ENCODE measurements around the gene MTHFD1. TPM values are rescaled to one million over a fixed set of nuclear protein-coding genes. Genes with fewer than 3 reads are reported as not detected.

The MTHFD1 gene
- total RNA-seq, 2 donors from 2014 or later = 26.1 to 34.7 TPM

DNA sequence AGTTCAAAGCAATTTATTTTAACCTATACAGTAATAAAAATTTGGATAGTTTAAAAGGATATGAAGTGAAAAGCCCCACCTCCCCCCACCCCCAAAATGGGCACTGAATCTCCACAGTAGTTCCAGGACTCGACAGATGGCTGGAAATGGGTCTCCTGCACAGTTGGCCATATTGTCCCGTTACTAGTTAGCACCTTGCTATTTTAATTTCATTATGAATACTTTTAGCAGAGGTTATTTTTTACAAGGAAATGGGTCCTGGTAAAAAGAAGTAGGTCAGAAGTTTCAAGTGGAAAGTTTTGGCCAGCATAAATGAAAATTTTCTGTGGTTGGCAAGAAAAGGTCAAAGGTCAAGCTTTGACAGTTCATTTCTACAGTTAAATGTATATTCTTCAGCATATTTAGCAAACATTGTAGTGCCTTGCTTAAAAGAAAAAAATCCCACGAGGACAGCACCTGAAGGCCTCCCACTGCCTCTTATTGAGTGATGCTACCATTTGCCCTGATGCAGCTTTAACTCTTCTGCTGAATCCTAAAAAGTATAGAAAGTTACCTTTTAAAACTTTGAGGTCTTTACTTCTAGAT is 28.3 kb downstream of the MTHFD1 start:
- 86% methylated on average over 3 of the region's 3 CpGs for WGBS
- Histone ChIP-seq H3K36me3 (no peaks in the 10 kb centered on the region), H3K27me3 (replicated peaks; ENCODE audit: insufficient read depth) (no peaks in the 10 kb centered on the region), H3K4me3 (no peak overlapping the region), H3K9me3 (no peaks in the 10 kb centered on the region), H3K27ac (no peak overlapping the region), H3K4me1 (replicated peaks) (no peaks in the 10 kb centered on the region)
- no peak for DNase-seq (ENCODE audit: low spot score)
- TF ChIP-seq POLR2A (IDR thresholded peaks at IDR 0.05) = no peak
- TF ChIP-seq, protein P1, sequence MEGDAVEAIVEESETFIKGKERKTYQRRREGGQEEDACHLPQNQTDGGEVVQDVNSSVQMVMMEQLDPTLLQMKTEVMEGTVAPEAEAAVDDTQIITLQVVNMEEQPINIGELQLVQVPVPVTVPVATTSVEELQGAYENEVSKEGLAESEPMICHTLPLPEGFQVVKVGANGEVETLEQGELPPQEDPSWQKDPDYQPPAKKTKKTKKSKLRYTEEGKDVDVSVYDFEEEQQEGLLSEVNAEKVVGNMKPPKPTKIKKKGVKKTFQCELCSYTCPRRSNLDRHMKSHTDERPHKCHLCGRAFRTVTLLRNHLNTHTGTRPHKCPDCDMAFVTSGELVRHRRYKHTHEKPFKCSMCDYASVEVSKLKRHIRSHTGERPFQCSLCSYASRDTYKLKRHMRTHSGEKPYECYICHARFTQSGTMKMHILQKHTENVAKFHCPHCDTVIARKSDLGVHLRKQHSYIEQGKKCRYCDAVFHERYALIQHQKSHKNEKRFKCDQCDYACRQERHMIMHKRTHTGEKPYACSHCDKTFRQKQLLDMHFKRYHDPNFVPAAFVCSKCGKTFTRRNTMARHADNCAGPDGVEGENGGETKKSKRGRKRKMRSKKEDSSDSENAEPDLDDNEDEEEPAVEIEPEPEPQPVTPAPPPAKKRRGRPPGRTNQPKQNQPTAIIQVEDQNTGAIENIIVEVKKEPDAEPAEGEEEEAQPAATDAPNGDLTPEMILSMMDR (IDR thresholded peaks at IDR 0.05) = no peak
- TF ChIP-seq POLR2AphosphoS5 (IDR thresholded peaks at IDR 0.05) = no peak
- intact Hi-C loops (cut with DNase I) = no loop called here

DNA sequence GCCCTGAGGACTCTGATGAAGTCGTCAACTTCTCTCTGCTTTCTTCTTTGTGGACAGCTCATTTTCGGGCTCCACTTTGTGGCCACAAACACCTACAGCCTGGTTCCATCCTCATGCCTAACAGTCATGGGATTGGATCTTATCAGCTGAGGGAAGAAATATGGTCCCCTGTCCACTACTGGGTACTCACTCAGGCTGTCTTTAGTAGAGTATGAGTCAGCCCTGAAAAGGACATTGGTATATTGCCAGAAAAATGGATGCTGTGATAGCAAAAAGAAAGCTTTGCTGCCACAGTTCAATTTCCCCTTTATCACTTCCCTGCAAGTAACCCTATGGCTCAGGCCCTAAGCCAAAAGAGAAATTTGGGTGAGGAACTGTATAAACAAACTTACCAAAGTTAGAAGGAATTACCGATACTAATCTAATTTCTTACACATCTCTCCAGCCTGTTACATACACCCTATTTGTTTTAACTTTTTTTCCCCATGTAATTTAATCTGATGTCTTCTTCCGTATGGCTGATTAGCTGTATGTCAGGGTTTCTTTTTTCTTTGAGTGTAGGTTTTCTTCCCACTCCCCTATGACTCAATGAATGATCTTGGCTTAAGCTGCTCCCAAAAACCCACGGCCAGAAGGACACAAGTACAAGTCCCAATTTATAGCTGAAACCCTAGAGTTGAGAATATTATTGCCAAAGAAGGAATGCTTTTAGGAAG is 29.1 kb downstream of the MTHFD1 start:
- DNase-seq (ENCODE audit: low spot score) = no peak
- WGBS = 91% methylated on average over 5 of the region's 5 CpGs
- intact Hi-C loops (cut with DNase I) = no loop called here

GRCh38 chr14:64417771-64418125 is 29.6 kb downstream of the MTHFD1 start:
- WGBS = 88% methylated on average over 7 of the region's 7 CpGs
- DNase-seq (ENCODE audit: low spot score) = no peak
- Histone ChIP-seq H3K4me3 (no peak overlapping the region), H3K27ac (no peak overlapping the region), H3K27me3 (replicated peaks; ENCODE audit: insufficient read depth) (no peaks in the 10 kb centered on the region), H3K9me3 (no peaks in the 10 kb centered on the region), H3K4me1 (replicated peaks) (no peaks in the 10 kb centered on the region), H3K36me3 (no peaks in the 10 kb centered on the region)
- intact Hi-C loops (cut with DNase I) = no loop called here
- no peak for TF ChIP-seq POLR2A (IDR thresholded peaks at IDR 0.05)
- no peak for TF ChIP-seq POLR2AphosphoS5 (IDR thresholded peaks at IDR 0.05)
- TF ChIP-seq, protein P1 (IDR thresholded peaks at IDR 0.05) = no peak

More for the DNA sequence above, 29.1 kb downstream of the MTHFD1 start:
- TF ChIP-seq, protein P1 (IDR thresholded peaks at IDR 0.05) = no peak
- TF ChIP-seq POLR2AphosphoS5 (IDR thresholded peaks at IDR 0.05) = no peak
- Histone ChIP-seq H3K9me3 (no peaks in the 10 kb centered on the region), H3K27me3 (replicated peaks; ENCODE audit: insufficient read depth) (no peaks in the 10 kb centered on the region), H3K4me3 (no peak overlapping the region), H3K27ac (no peak overlapping the region), H3K36me3 (no peaks in the 10 kb centered on the region), H3K4me1 (replicated peaks) (no peaks in the 10 kb centered on the region)

- H3K27ac ChIP-seq = no peak overlapping the region
- H3K36me3 ChIP-seq = no peaks in the 10 kb centered on the region
- no peaks in the 10 kb centered on the region for H3K27me3 ChIP-seq (replicated peaks; ENCODE audit: insufficient read depth)
- no peaks in the 10 kb centered on the region for H3K9me3 ChIP-seq
- TF ChIP-seq POLR2AphosphoS5 (IDR thresholded peaks at IDR 0.05) (no peak), POLR2A (IDR thresholded peaks at IDR 0.05) (no peak)
- TF ChIP-seq, protein P1 (IDR thresholded peaks at IDR 0.05) = no peak
- WGBS = 83% methylated on average over 7 of the region's 7 CpGs
- DNase-seq (ENCODE audit: low spot score) = no peak
- intact Hi-C loops (cut with DNase I) = no loop called here
- H3K4me3 ChIP-seq = no peak overlapping the region
- H3K4me1 ChIP-seq (replicated peaks) = no peaks in the 10 kb centered on the region
These were observed 30.9 kb downstream of the MTHFD1 start for GRCh38 chr14:64419003-64419402.

- Histone ChIP-seq H3K27ac (no peak overlapping the region), H3K36me3 (peaks cover 0 to 2% of the 10 kb centered on the region in 2 donors), H3K4me1 (replicated peaks) (no peaks in the 10 kb centered on the region), H3K9me3 (no peaks in the 10 kb centered on the region), H3K27me3 (replicated peaks; ENCODE audit: insufficient read depth) (no peaks in the 10 kb centered on the region), H3K4me3 (no peak overlapping the region)
- intact Hi-C loops (cut with DNase I) = no loop called here
- TF ChIP-seq POLR2AphosphoS5 (IDR thresholded peaks at IDR 0.05) = no peak
- TF ChIP-seq, protein P1 (IDR thresholded peaks at IDR 0.05) = no peak
- no peak for TF ChIP-seq POLR2A (IDR thresholded peaks at IDR 0.05)
- no peak for DNase-seq (ENCODE audit: low spot score)
- whole genome bisulfite sequencing = 48% methylated on average over 8 of the region's 8 CpGs
These were observed 33.0 kb downstream of the MTHFD1 start for GRCh38 chr14:64421166-64421565.
